ENCODE data around the gene CHST8. TPM values are rescaled to one million over a fixed set of nuclear protein-coding genes. Genes with fewer than 3 reads are reported as not detected.
"Not testable (repeated sequence)": the region's sequence is repeated elsewhere in the genome, so short reads cannot be mapped to it uniquely, and the experiment has no call there.

CHST8 gene
- total RNA-seq, 1 donor from 2014 or later, result 0.16 TPM

DNA sequence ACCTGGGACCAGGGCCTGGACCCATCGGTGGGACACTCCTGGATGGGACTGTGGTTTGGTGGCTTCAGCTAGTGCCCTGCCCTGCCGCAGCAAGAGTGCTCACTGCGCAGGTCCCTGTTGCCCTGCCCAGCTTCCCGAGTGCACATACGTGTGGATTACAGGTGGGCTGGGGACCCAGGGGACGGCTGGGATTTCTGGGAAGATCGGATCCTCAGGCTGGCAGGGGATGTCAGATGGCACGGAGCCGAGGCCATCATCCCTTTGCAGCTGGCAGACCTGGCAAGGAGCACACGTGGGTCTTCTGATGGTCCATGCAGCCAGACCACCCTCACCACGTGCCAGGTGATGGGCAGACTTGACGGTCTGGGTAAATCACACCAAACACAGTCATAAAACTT lies 69.3 kb downstream of the CHST8 start:
- no peak for ATAC-seq

DNA sequence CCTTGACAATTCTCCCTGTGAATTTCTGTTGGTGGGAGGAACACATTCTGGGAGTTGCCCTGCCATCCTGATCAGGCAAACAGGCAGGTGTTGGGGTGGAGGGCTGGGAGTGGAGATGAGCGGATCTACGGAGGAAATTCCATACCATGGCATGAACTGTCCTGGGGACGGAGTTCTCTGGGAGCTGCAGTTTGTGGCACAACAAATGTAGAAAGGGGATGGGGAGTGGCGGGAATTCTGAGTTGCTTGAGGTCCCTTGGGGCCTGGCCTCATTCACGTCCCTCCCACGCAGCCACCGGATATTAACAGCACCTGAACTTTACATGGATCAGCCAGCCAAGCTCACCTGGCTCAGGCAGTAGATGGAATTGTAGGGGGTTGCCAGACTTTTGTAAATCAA lies 70.0 kb downstream of the CHST8 start:
- no peak for ATAC-seq

DNA sequence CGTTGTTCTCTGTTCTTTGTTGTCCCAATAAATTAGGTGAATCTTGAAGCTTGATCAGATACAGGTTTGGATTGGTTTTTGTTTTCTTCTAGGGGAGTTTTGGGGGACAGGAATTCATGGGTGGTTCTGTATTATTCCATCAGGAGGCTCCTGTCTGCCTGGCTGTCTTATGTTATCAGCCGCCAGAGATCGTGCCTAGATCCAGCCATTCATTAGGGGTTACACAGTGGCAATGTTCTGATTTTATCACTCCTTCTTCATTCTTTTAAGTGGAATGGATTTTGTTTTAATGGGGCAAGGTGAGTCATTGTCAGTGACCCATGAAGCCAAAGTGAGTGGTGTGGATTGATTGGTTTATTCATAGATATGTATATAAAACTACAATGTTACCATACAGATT lies 71.9 kb downstream of the CHST8 start:
- ATAC-seq, result no peak

DNA sequence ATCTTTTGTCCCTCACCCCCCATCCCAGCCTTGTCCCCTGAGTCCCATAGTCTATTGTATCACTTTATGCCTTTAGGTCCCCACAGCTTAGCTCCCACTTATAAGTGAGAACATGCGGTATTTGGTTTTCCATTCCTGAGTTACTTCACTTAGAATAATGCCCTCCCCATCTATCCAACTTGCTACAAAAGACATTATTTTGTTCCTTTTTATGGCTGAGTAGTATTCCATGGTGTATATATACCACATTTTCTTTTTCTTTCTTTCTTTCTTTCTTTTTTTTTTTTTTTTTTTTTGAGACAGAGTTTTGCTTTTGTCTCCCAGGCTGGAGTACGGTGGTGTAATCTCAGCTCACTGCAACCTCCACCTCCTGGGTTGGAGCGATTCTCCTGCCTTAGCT lies 73.8 kb downstream of the CHST8 start:
- ATAC-seq, result not testable (repeated sequence)

DNA sequence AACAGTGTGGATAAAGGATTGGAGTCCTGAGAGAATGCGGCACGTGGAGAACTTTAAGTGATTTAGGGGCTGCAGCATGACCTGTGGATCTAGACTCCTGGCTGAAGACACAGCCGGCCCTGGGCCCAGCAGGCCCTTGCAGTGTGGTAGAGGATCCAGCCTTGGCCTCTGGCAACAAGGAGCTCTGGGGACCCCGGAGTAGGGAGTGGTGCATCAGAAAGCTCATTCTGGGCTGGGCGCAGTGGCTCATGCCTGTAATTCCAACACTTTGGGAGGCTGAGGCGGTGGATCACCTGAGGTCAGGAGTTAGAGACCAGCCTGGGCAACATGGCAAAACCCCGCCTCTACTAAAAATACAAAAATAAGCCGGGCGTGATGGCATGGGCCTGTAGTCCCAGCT lies 76.0 kb downstream of the CHST8 start:
- no peak for ATAC-seq

DNA sequence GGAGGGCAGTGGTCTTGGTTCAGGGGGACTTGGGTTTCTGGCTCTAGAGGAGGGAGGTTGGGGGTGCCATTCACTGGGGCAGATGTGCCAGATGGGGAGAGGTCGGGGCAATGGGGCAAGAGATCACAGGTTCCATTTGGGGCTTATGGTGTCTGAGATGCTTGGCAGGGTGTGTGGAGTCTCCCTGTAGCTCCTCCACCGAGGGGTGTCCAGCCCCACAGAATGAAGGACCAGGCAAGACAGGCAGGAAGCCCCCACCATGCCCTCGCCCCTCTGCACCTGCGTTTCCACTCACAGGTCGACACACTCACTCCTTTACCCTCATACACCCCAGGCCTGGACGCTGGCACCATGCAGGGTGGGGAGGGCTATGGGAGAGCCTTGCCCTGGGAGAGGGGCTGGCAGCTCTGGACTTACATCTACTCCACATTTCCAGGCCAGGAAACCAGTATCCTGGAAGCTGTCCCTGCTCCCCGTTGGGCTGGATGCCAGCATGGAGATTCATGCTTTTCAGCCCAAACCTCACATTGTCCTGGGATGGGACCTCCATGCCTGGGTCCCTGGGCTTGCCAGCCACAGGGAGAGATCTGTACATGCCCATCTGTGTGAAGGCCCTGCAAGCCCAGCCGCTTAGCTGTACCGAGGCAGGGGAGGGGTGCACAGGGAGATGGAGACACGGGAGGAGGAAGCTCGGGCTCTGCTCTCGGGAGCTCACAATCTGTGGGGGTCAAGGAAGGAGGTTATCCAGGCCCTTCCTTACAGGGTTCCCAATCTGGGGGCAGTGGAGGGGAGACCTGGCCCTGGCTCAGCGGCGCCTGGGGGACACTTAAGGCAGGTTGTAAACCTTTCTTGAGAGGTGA lies 77.1 kb downstream of the CHST8 start:
- ATAC-seq, result no peak

DNA sequence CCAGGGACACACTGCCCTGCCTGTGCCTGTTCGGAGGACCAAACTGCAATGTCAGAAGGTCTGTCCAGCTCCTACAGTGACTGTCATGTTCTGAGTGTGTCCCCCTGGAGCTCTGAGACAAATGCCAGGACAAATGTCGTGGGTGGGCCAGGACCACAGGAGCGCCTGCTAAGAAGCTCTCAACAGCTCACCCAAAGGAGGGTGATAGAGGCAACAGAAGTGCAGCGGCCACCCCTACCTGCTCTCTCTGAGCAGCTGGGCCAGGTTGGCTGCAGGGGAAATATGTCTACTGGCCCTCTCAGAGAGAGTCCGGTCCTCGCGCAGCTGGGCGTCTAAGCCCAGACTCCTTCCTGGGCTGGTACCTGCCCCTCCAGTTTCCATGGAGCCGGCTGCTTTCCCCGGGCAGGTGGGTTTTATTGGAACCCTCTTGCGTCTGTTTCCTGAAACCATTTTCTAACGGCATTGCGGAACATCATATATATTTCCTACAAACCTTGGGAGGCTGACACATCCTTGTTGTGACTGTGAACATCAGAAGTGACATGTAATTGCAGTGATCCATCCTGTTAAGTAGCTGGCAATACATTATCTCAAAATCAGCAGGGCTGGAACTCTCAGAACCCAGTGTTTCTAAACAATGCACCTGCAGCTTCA lies 78.1 kb downstream of the CHST8 start:
- ATAC-seq, result no peak

DNA sequence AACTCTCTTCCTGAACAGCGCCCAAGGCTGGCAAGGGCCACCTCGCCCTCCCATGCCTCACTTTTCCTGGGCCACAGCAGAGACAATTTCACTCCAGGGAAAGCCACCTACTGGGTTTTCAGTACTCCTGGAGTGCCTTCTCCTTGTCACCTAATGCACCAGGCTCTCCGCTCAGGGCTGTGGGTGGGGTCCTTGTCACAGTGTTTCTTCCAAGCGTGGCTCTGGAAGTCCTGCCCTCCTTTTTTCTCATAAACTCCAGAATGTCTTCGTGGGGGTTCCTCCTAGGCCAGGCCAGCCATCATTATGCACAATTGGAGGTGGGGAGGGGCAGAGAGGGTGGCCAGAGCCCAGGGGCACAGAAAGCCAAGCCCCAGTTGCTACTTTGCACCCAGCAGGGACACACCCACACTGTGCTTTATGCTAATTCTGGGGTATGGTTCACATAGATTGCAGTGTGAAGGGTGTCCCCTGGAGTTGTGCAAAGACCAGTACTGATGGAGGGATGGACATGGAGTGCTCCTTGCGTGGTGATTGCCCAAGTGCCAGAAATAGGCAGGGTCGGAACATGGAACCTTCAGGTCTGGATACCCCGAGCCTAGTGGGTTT lies 78.8 kb downstream of the CHST8 start:
- ATAC-seq, result no peak

DNA sequence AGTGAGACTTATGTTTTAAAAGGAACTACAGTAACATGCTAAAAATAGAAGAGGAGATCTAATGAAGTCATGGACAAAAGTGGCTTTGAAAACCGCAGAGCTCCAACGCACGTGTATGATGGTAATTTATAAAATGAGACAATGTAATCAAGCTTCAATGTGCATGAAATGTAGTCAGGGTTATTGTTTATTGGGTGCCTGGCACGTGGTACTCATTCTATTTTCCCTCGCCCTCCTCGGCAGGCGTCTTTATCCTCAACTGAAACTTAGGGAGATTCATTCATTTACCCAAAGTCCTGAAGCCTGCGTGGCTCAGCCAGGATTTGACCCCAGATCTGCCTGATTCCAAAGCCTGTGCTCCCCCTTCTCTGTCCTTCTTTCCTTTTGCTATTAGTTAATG lies 79.8 kb downstream of the CHST8 start:
- no peak for ATAC-seq

DNA sequence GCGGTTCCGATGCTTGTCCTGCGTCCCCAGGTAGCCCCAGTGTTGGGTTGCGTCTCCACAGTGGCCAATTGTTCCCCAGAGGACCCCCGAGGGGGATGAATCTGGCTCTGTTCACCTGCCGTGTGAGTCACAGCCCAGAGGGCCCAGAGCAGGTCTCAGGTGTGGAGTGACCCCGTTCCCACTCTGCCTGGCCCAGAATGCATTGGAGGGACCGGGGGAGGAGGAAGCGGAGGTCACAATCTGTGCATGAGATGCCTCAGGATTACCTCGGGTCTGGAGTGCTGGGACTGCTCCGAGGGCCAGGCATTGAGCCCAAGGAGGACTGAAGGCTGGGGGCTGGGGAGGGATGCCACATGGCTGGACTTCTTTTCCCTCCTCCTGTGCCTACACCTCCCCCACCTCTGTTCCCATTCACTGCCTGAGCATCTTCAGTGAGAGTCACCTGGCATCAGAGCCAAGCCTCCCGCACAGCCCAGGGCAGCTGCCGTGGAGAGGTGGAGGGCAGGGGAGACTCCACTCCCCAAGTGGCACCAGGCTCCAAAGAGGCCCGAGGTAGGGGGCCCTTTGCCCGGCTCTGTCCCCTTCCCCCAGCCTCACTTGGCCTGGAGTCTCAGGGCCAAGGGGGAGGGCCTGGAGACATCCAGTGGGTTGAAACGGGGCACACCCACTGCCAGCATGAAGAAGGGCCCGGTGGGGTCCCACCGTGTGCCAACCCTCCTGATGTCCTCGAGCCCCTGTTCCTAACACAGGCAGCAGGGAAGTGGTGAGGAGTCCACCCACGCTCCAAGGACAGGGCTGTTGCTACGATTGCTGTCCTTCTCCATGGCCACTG lies 81.1 kb downstream of the CHST8 start:
- ATAC-seq, result no peak

DNA sequence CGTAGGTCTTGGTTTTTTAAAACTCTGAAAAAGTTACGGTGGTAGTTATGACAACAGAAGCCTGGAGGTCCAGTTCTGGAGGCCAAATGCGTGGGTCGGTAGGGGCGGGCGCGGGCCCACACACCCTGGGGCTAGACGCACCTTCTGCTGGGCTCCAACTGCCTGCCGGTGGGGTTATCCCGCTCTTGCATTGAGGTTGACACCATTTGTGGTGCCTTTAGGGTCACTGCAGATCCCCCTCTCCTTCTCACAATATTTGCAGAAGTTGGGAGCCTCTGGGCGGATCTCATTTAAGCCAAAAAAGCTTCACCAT lies 81.6 kb downstream of the CHST8 start:
- no peak for ATAC-seq

DNA sequence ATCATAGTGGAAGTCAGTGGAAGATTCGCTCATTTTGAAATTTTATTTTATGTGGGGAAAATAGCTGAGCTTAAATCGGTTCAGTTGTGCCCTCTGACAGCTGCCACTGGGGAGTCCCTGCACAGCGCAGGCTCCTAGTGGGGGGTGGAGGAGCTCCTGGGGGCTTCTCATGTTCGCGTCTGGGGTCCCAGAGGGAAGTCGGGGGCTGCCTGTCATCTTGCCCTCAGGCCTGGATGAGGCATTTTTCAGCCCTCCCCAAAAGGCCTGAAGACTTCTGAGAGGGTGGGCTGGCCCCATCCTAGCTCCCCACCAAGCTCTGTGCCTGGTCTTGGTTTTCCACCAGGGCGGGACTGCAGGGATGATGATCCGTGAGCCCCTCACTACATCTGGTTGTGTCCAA lies 82.1 kb downstream of the CHST8 start:
- no peak for ATAC-seq

DNA sequence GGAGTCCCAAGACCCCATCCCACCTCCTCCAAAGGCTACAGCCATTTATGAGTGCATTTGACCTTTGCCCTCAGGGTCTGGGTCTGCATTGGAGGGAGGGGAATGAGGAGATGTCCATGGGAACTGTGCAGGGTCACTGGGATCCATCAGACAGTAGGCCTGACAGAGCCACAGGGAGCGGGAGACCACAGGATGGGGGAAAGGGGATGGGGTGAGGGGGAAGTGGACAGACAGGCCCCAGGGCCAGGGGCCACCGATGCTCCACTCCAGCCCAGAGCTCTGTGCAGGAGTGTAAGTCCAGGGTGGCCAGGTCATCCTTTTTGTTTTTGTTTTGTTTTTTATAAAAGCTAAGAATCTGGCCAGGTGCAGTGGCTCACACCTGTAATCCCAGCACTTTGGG lies 82.5 kb downstream of the CHST8 start:
- ATAC-seq, result no peak

DNA sequence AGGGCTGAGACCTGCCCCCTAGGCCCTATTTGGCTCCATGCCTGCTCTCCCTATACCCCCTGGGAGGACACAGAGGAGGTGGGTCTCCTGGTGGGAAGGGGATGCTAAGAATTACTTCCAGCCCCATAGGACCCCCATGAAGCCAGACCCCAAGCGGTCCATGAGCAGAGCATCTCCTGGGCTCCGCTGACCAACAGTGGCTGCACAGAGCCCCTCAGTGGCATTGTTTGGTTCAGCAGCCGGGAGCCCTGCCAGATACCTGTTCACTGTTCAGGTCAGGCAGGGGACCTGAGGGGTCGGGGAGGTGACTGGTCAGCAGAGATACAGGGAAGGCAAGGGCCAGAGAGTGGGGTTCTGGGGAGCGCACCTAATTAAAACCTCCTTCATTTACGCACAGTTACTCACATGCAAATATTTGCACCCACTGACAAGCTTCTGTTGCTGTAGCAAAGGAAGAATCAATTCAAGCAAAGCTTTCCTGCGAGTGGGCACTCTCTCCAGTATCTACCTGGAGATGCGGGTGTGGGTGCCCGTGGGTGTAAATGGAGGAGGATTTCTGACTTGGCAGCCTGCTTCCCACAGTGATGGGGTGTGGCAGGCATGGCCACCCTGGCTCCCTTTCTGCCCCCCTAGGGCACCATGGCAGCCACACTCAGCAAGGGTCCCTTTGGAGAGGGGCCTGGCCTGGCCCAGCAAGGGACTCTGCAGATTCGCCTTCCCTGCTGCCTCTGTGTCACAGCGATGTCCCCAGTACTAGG lies 83.5 kb downstream of the CHST8 start:
- ATAC-seq, result no peak

DNA sequence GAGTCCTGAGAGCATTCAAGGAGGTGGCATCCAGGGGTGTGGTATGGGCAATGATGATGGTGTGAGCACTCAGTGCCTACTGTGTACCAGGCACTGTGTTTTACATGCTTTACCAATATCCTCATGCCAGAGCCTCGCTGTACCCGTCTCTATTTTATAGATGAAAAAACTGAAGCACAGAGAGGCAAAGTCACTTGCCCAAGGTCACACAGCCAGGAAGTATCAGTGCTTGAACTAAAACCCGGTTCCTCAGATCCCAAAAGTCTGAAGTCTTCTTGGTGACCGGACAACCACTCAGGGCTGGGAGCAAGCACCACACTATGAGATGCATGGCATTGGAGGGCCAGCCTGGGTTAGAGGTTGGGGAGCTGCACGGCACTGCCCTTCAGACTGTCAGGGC lies 84.1 kb downstream of the CHST8 start:
- no peak for ATAC-seq

DNA sequence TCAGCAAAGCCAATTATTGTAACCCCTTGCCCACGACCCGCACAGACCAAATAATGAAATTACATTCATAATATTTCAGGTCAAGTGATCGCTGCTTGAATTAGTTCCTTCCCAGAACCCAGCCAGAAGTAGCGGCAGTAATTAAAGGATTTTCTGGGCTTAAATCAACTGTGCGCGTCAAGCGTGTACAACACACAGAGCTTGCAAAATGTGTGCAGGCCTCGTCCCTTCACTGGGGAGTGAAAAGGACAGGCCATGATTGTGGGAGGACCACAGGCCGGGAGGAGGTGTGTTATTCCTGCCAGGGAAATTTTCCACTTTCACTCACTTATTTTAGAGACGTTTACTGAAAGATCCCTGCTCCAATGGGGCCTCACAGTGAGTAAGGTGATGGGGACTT lies 84.9 kb downstream of the CHST8 start:
- no peak for ATAC-seq

DNA sequence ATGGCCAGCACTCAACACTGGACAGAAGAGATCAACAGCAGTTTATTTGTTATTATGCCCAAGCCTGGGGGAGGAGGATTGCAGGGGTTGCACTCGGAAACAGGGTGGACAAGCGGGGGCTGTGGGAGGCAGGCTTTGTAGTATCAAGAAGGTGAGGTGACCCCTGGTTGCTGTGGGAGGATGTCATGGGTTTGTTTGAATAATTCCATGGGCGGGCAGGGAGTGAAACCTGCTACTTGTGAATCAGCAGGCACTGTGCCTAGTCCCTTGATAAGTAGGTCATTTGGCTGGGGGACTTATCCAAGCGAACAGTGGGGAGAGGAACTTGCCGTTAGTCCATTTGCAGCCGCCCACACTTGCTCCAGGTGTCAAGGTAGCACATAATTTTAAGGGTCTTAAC lies 90.5 kb downstream of the CHST8 start:
- no peak for ATAC-seq

DNA sequence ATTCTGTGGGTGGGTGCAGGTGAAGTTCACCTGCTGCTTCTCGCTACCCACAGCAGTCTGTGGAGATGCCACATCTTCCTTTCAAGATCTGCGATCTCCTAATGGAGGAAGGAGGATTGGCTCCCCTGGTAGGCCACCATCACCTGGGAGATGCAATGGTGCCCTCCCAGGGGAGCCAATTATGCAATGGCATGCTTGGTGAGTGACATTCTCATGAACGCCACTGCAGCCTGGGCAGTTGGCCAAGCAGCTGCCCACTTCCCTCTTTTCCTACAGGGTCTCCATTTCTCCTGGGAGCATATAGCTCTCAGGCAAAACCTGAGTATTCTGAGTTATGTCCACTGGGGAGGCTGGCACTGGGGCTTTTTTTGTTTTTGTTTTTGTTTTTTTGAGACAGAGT lies 91.4 kb downstream of the CHST8 start:
- ATAC-seq, result no peak

DNA sequence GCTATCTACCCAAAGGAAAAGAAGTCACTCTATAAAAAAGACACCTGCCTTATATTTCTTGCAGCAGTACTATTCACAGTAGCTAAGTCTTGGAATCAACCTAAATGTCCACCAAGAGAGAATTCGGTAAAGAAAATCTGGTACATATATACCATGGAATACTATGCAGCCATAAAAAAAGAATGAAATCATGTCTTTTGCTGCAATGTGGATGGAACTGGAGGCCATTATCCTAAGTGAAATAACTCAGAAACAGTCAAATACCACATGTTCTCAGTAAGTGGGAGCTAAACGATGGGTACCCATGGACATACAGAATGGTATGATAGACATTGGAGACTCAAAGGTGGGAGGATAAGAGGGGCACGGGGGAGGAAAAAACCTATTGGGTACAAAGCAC lies 92.4 kb downstream of the CHST8 start:
- no peak for ATAC-seq

DNA sequence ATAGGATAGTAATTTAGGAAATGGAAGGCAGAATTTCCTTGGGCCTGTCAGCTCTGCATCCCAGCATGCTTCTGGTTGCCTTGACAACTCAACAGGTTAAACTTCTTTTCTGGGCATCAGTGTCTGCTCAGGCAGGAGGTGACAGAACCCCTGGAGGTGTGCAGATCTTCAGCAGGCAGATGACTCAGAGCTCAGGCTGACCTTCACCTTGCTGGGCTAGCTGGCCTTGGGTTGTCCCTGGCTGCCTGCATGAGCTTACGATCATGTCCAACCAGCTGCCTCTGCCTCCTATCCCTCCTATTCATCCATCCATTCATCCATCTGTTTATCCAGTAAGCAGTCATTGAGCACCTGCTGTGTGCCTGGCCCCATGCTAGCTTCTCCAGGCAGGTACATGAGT lies 93.7 kb downstream of the CHST8 start:
- no peak for ATAC-seq

DNA sequence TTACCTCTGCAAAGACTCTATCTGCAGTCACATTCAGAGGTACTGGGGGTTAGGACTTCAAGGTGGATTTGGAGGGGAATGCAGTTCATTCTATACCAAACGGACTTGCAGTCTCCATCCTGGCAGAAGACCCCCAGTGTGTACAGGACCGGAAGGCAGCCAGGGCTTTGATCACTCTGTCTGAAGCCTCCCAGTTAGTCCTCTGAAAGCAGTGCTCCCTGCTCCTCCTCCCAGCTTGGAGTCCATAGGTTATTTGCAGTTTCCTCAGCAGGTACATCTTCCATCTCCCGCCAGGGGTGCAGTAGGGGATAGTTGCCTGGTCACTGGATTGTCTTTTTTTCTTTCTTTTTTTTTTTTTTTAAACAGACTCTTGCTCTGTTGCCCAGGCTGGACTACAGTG lies 96.1 kb downstream of the CHST8 start:
- no peak for ATAC-seq

DNA sequence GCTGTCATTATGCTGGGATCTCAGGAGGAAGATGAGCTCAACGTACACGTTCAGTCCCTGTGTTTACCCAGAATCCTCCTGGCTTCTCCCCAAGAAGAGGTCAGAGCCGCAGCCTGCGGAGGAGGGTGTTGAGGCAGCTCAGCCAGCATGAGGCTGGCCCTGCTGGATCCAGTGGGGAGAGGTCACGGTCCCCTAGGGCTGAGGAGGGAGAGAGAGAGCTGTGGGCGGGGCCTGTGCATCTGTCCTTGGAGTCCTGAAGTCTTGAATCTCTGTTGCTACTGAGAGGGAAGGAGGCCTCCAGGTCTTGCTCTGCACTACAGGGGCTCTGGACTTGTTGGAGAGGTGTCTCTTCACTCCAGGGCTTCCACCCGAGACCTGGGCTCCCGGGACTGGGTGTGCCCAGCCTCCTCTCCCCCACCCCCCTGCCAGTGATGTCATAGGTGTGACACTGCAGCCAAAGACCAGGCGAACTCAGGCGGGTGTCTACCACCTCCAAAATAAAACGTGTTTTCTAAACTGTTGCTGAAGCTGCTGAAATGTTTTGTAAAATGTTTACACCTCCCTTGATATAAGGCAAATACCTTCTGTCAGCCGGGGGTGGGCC lies 97.0 kb downstream of the CHST8 start:
- no peak for ATAC-seq

All from esophagus mucosa (tissue), 1 donor.